HTR-8/SVneo (cell line): Measurements from ENCODE around the gene NDUFA13.

Experiments
- DNase-seq: peaks from one replicate; pipeline ENCODE4 v3.0.0; 2011; ENCODE audit warnings: low spot score, mixed read lengths; ENCODE audit not compliant: insufficient read length
- FAIRE-seq: peaks from 2 replicates; lab custom pipeline; 2011; peaks lifted over from hg19 to GRCh38; lab: Jason Lieb, UNC

NDUFA13 gene

GRCh38 chr19:19506592-19506991 is 9.4 kb upstream of the NDUFA13 start:
- FAIRE-seq (no peak), DNase-seq (no peak)

GRCh38 chr19:19507354-19507753 is 8.7 kb upstream of the NDUFA13 start:
- DNase-seq (no peak), FAIRE-seq (no peak)

GRCh38 chr19:19508217-19508616 is 7.8 kb upstream of the NDUFA13 start:
- FAIRE-seq (no peak), DNase-seq (no peak)

GRCh38 chr19:19510432-19510831 is 5.6 kb upstream of the NDUFA13 start:
- FAIRE-seq (no peak), DNase-seq (no peak)

GRCh38 chr19:19513682-19514081 is 2.3 kb upstream of the NDUFA13 start:
- DNase-seq (no peak), FAIRE-seq (no peak)

GRCh38 chr19:19514215-19514657 is 1.8 kb upstream of the NDUFA13 start:
- FAIRE-seq, result no peak
- DNase-seq, result no peak

GRCh38 chr19:19514881-19515641 is 964 bp upstream of the NDUFA13 start, which contains the start of gene TSSK6:
TSS of gene TSSK6 (minus strand) at chr19:19515548. CDS start at chr19:19515427, 121 bp downstream.
- FAIRE-seq (peak; percentile 51), DNase-seq (no peak)

GRCh38 chr19:19517235-19517619 is 1.2 kb downstream of the NDUFA13 start:
- FAIRE-seq (no peak), DNase-seq (no peak)

GRCh38 chr19:19520989-19521388 is 5.0 kb downstream of the NDUFA13 start:
- FAIRE-seq (no peak), DNase-seq (no peak)

GRCh38 chr19:19523177-19523576 is 7.2 kb downstream of the NDUFA13 start:
- no peak for FAIRE-seq
- DNase-seq, result no peak

GRCh38 chr19:19524053-19524452 is 8.0 kb downstream of the NDUFA13 start:
- FAIRE-seq (no peak), DNase-seq (no peak)

GRCh38 chr19:19525611-19526380 is 9.8 kb downstream of the NDUFA13 start:
- FAIRE-seq (no peak), DNase-seq (no peak)

- DNase-seq, result no peak
- FAIRE-seq, result no peak
These were observed 10.8 kb downstream of the NDUFA13 start for GRCh38 chr19:19526581-19527370.

- DNase-seq, result no peak
- FAIRE-seq, result no peak
These were observed 11.3 kb downstream of the NDUFA13 start for GRCh38 chr19:19527371-19527656.

GRCh38 chr19:19527674-19528625 is 11.9 kb downstream of the NDUFA13 start:
- no peak for DNase-seq
- no peak for FAIRE-seq

- no peak for FAIRE-seq
- DNase-seq, result no peak
These were observed 12.9 kb downstream of the NDUFA13 start, which contains the start of gene YJEFN3 for GRCh38 chr19:19528721-19529490. TSS of gene YJEFN3 (plus strand) at chr19:19528911. CDS start at chr19:19528933, 22 bp downstream.

- DNase-seq, result no peak
- FAIRE-seq, result no peak
These were observed 13.9 kb downstream of the NDUFA13 start for GRCh38 chr19:19529783-19530422.

GRCh38 chr19:19530423-19530804 is 14.4 kb downstream of the NDUFA13 start:
- FAIRE-seq (no peak), DNase-seq (no peak)
